Glutamatergic neuron (in vitro differentiated cells): ENCODE data around the gene FGF8. TPM values are rescaled to one million over a fixed set of nuclear protein-coding genes. Genes with fewer than 3 reads are reported as not detected.

Experiments used
- DNase-seq: peaks from one replicate; pipeline ENCODE4 v3.0.0; 2022
- H3K27ac Mint-ChIP-seq: one replicate; pipeline ENCODE4 v1.8.0; 2020; ENCODE audit warnings: mild to moderate bottlenecking, mixed read lengths, inconsistent platforms; ENCODE audit not compliant: unreplicated experiment
- H3K27me3 Mint-ChIP-seq: one replicate; pipeline ENCODE4 v1.8.0; 2020; ENCODE audit warnings: mild to moderate bottlenecking, moderate library complexity, mixed read lengths, inconsistent platforms; ENCODE audit not compliant: unreplicated experiment
- H3K36me3 Mint-ChIP-seq: one replicate; pipeline ENCODE4 v1.8.0; 2020; ENCODE audit warnings: mild to moderate bottlenecking, mixed read lengths, inconsistent platforms; ENCODE audit not compliant: unreplicated experiment
- H3K4me1 Mint-ChIP-seq: one replicate; pipeline ENCODE4 v1.8.0; 2020; ENCODE audit warnings: mild to moderate bottlenecking, low read depth, mixed read lengths, inconsistent platforms; ENCODE audit not compliant: unreplicated experiment
- H3K4me3 Mint-ChIP-seq: one replicate; pipeline ENCODE4 v1.8.0; 2020; ENCODE audit warnings: mild to moderate bottlenecking, mixed read lengths, inconsistent platforms; ENCODE audit not compliant: unreplicated experiment
- H3K9me3 Mint-ChIP-seq: one replicate; pipeline ENCODE4 v1.8.0; 2020; ENCODE audit warnings: mild to moderate bottlenecking, moderate library complexity, mixed read lengths, inconsistent platforms; ENCODE audit not compliant: unreplicated experiment
- total RNA-seq: library from RNA; stranded (reverse); fragmentation: NEBNext Ultra II Directional; extraction: Animal tissue kit (Norgen Biotek cat#: 25700); gene quantifications from one replicate; pipeline ENCODE4 v1.2.1, GENCODE V29; 2021; ENCODE audit not compliant: unreplicated experiment
- TF ChIP-seq, protein P1 (sequence below): fragments of 200-600 bp; sonication (generic); IDR thresholded peaks from one replicate; pipeline ENCODE4 v1.5.0; 2021; ENCODE audit not compliant: partially characterized antibody, unreplicated experiment

FGF8 gene
- total RNA-seq, 1 donor from 2014 or later: 1.1 TPM

DNA sequence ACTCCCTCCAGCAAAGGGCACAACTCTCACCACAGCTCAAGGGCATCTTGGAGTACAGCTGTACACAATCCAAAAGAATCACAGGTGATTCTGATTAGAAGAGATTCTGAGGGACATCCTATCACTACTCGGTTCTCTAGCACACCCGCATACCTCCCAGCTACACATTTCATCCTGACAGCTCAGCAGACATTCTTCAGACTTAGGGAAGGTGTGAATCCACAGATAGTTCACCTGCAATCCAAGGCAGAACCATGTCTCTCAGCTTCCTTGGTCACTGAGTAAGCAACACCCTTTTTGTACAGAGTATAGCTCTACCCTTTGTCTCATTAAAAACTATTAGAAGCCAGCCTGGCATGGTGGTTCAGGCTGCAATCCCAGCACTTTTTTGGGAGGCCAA, 54.1 kb downstream of the FGF8 start:
- H3K36me3 Mint-ChIP-seq: no peaks in the 10 kb centered on the region
- DNase-seq: no peak
- H3K9me3 Mint-ChIP-seq: no peaks in the 10 kb centered on the region
- H3K4me1 Mint-ChIP-seq: peaks cover 15% of the 10 kb centered on the region
- no peak overlapping the region for H3K4me3 Mint-ChIP-seq
- H3K27ac Mint-ChIP-seq: no peak overlapping the region
- H3K27me3 Mint-ChIP-seq: no peaks in the 10 kb centered on the region
- TF ChIP-seq, protein P1, sequence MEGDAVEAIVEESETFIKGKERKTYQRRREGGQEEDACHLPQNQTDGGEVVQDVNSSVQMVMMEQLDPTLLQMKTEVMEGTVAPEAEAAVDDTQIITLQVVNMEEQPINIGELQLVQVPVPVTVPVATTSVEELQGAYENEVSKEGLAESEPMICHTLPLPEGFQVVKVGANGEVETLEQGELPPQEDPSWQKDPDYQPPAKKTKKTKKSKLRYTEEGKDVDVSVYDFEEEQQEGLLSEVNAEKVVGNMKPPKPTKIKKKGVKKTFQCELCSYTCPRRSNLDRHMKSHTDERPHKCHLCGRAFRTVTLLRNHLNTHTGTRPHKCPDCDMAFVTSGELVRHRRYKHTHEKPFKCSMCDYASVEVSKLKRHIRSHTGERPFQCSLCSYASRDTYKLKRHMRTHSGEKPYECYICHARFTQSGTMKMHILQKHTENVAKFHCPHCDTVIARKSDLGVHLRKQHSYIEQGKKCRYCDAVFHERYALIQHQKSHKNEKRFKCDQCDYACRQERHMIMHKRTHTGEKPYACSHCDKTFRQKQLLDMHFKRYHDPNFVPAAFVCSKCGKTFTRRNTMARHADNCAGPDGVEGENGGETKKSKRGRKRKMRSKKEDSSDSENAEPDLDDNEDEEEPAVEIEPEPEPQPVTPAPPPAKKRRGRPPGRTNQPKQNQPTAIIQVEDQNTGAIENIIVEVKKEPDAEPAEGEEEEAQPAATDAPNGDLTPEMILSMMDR: no peak

DNA sequence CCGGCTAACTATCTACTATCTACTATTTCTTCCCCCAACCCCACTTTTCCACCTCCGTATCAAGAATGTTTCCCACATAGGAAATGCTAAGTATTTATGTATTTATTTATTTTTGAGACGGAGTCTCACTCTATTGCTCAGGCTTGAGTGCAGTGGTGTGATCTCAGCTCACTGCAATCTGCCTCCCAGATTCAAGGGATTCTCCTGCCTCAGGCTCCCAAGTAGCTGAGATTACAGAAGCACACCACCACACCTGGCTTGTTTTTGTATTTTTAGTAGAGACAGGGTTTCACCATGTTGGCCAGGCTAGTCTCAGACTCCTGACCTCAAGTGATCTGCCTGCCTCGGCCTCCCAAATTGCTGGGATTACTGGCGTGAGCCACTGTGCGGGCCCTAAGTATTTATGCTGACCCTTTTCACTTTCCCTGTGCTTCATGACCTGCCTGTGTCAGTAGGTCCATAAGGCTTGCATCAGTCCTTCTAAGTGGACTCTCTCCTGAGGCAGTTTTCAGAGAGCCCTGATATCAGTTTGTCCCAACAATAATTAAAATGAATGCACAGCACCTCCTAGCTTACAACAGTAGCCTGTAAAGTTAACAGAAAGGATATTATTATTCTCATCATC, 55.2 kb downstream of the FGF8 start:
- Mint-ChIP-seq H3K4me1 (peaks cover 10% of the 10 kb centered on the region), H3K36me3 (no peaks in the 10 kb centered on the region), H3K27me3 (no peaks in the 10 kb centered on the region), H3K4me3 (no peak overlapping the region), H3K27ac (no peak overlapping the region), H3K9me3 (no peaks in the 10 kb centered on the region)
- no peak for DNase-seq
- TF ChIP-seq, protein P1: no peak

Other genes starting within 250 kb of the FGF8 start
- gene POLL, start 187.9 kb downstream of the FGF8 start, total RNA-seq: 33.4 TPM
- 10.1 TPM for gene DPCD, start 187.8 kb downstream of the FGF8 start, total RNA-seq
- 25.8 TPM for gene FBXW4, start 80.9 kb downstream of the FGF8 start, total RNA-seq
- 18.1 TPM for gene NPM3, start 7.3 kb upstream of the FGF8 start, total RNA-seq
- gene OGA, start 42.3 kb upstream of the FGF8 start, total RNA-seq: 277 TPM
- gene KCNIP2, start 67.7 kb upstream of the FGF8 start, total RNA-seq: 30.0 TPM